Thyroid gland (tissue), 4 donors: ENCODE measurements around the gene JPH2. TPM values are rescaled to one million over a fixed set of nuclear protein-coding genes. Genes with fewer than 3 reads are reported as not detected.

Source experiments
- DNase-seq, 2 donors: peaks; one replicate each; pipeline ENCODE4 v3.0.0-alpha.2; 2019
- H3K27ac ChIP-seq, 3 donors: fragments of 200-600 bp; sonication (generic); 1 replicate in 2 of 3; 2 replicates in 1 of 3; pipeline ENCODE4 v1.5.1; 2016 to 2019; ENCODE audit warnings: mild to moderate bottlenecking in 1 of 3, moderate library complexity in 1 of 3
- H3K27me3 ChIP-seq: fragments of 200-600 bp; sonication (generic); one replicate; pipeline ENCODE4 v1.5.1; 2019
- H3K36me3 ChIP-seq, 2 donors: fragments of 200-600 bp; sonication (generic); one replicate each; pipeline ENCODE4 v1.5.1; 2016 to 2019
- H3K4me1 ChIP-seq, 2 donors: fragments of 200-600 bp; sonication (generic); one replicate each; pipeline ENCODE4 v1.5.1; 2017 to 2019
- H3K4me3 ChIP-seq, 3 donors: fragments of 200-600 bp; sonication (generic); replicated peaks in 1 of 3; 1 replicate in 2 of 3; 2 replicates in 1 of 3; pipeline ENCODE4 v1.5.1; 2016; ENCODE audit warnings: mild to moderate bottlenecking in 1 of 3
- H3K9me3 ChIP-seq: fragments of 200-600 bp; sonication (generic); one replicate; pipeline ENCODE4 v1.5.1; 2017
- CTCF ChIP-seq, 6 experiments: fragments of 200-600 bp in 3 of 6; fragments of 450-650 bp in 3 of 6; sonication (generic) in 3 of 6; IDR thresholded peaks; one replicate each; pipeline ENCODE4 v1.5.1; 2016 to 2019; ENCODE audit warnings: antibody characterized with exemption in 6 of 6, mild to moderate bottlenecking in 2 of 6, inconsistent platforms in 1 of 6, moderate library complexity in 1 of 6
- POLR2A ChIP-seq, 2 donors: fragments of 450-650 bp; IDR thresholded peaks; one replicate each; pipeline ENCODE4 v1.6.1; 2017; ENCODE audit warnings: antibody characterized with exemption in 2 of 2, mild to moderate bottlenecking in 2 of 2, moderate library complexity in 1 of 2
- WGBS, 2 donors: methylation state at CpG; one replicate each; pipeline ENCODE4 v1.1.5; 2017; 5-methylcytosine and 5-hydroxymethylcytosine counted together
- intact Hi-C: fragments of 100-400 bp; cut with DNase I; formaldehyde crosslinking; loops from one replicate; pipeline ENCODE4 v1.15.1; 2023
- total RNA-seq, 4 donors: library from RNA; depleted of rRNA; stranded (reverse); fragments of >200 nt; gene quantifications; one replicate each; pipeline ENCODE4 v1.2.3, GENCODE V29; 2016

Gene JPH2
- total RNA-seq, 4 donors from 2014 or later: 0.67 to 2.3 (median 1.8) TPM

- no peak overlapping the region for H3K27ac ChIP-seq
- no peaks in the 10 kb centered on the region for H3K4me1 ChIP-seq
- H3K27me3 ChIP-seq: no peaks in the 10 kb centered on the region
- no peak for DNase-seq
- intact Hi-C loops: no loop called here
- H3K9me3 ChIP-seq: no peaks in the 10 kb centered on the region
- 83 to 87% methylated on average over 11 of the region's 11 CpGs for WGBS, 2 donors
- no peak overlapping the region for H3K4me3 ChIP-seq
- TF ChIP-seq POLR2A (IDR thresholded peaks at IDR 0.05) (no peak), CTCF (IDR thresholded peaks at IDR 0.05) (no peak)
- H3K36me3 ChIP-seq: no peaks in the 10 kb centered on the region
Observed at GRCh38 chr20:44071526-44072111, 115.4 kb downstream of the JPH2 start.

GRCh38 chr20:44071057-44071456 is 115.9 kb downstream of the JPH2 start:
- 87 to 90% methylated on average over 9 to 10 of the region's 10 CpGs for WGBS, 2 donors
- intact Hi-C loops: no loop called here
- DNase-seq: no peak

GRCh38 chr20:44070139-44070900 is 116.7 kb downstream of the JPH2 start:
- no peak for DNase-seq
- no peak overlapping the region for H3K4me3 ChIP-seq
- 80 to 83% methylated on average over 16 to 17 of the region's 17 CpGs for WGBS, 2 donors
- H3K9me3 ChIP-seq: no peaks in the 10 kb centered on the region
- TF ChIP-seq POLR2A (IDR thresholded peaks at IDR 0.05): no peak
- TF ChIP-seq CTCF (IDR thresholded peaks at IDR 0.05): no peak
- H3K4me1 ChIP-seq: no peaks in the 10 kb centered on the region
- no peaks in the 10 kb centered on the region for H3K27me3 ChIP-seq
- H3K27ac ChIP-seq: no peak overlapping the region
- intact Hi-C loops: no loop called here
- H3K36me3 ChIP-seq: no peaks in the 10 kb centered on the region

More at GRCh38 chr20:44071057-44071456, 115.9 kb downstream of the JPH2 start:
- no peak overlapping the region for H3K4me3 ChIP-seq
- TF ChIP-seq POLR2A (IDR thresholded peaks at IDR 0.05) (no peak), CTCF (IDR thresholded peaks at IDR 0.05) (no peak)
- H3K4me1 ChIP-seq: no peaks in the 10 kb centered on the region
- H3K27me3 ChIP-seq: no peaks in the 10 kb centered on the region
- H3K9me3 ChIP-seq: no peaks in the 10 kb centered on the region
- no peak overlapping the region for H3K27ac ChIP-seq
- no peaks in the 10 kb centered on the region for H3K36me3 ChIP-seq

GRCh38 chr20:44069203-44070011 is 117.6 kb downstream of the JPH2 start:
- Histone ChIP-seq H3K4me3 (no peak overlapping the region), H3K27ac (no peak overlapping the region), H3K27me3 (no peaks in the 10 kb centered on the region), H3K36me3 (no peaks in the 10 kb centered on the region), H3K4me1 (no peaks in the 10 kb centered on the region), H3K9me3 (no peaks in the 10 kb centered on the region)
- WGBS, 2 donors: 80 to 87% methylated on average over 24 to 26 of the region's 26 CpGs
- DNase-seq: no peak
- TF ChIP-seq CTCF (IDR thresholded peaks at IDR 0.05) (no peak), POLR2A (IDR thresholded peaks at IDR 0.05) (no peak)
- intact Hi-C loops: no loop called here
